ENCODE measurements around the gene ABI3.

DNA sequence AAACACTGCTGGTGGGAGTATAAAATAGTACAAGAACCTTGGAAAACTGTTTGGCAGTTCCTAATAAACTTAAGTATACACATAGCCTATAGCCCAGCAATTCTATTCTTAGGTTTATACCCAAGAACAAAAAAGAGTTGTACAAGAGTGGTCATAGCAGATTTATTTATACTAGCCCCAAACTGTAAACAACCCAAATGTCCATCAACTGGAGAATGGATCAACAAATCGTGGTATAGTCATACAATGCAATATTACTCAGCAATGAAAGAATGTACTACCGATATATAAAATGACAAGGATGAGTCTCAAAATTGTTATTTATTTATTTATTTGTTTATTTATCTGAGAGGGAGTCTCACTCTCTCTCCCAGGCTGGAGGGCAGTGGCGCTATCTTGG is 23.2 kb upstream of the ABI3 start:
- TF ChIP-seq, protein P1, sequence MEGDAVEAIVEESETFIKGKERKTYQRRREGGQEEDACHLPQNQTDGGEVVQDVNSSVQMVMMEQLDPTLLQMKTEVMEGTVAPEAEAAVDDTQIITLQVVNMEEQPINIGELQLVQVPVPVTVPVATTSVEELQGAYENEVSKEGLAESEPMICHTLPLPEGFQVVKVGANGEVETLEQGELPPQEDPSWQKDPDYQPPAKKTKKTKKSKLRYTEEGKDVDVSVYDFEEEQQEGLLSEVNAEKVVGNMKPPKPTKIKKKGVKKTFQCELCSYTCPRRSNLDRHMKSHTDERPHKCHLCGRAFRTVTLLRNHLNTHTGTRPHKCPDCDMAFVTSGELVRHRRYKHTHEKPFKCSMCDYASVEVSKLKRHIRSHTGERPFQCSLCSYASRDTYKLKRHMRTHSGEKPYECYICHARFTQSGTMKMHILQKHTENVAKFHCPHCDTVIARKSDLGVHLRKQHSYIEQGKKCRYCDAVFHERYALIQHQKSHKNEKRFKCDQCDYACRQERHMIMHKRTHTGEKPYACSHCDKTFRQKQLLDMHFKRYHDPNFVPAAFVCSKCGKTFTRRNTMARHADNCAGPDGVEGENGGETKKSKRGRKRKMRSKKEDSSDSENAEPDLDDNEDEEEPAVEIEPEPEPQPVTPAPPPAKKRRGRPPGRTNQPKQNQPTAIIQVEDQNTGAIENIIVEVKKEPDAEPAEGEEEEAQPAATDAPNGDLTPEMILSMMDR (IDR thresholded peaks at IDR 0.05; ENCODE audit: insufficient read depth, low read depth, low read length): no peak
- TF ChIP-seq EZH2 (IDR thresholded peaks at IDR 0.05; ENCODE audit: insufficient read depth, low read length): no peak
